ENCODE measurements around the gene MINDY3.

DNA sequence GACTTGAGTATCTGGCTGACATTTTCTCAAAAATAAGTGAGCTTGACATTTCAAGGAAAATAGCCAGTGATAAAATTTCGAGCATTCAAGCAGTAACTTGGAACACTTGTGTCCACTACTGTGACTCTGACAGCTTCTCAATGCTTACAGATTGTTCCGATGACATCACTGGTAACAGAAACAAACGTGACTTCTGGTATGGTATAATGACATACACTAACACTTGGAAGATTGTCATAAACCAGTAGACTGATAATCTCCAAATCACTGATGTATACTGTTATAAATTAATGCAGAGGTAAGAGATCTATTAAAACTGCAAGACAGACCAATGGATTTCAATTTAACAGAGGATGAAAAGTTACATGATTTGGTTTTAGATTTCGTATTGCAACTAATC lies 6.5 kb downstream of the MINDY3 start:
- TF ChIP-seq, protein P1, sequence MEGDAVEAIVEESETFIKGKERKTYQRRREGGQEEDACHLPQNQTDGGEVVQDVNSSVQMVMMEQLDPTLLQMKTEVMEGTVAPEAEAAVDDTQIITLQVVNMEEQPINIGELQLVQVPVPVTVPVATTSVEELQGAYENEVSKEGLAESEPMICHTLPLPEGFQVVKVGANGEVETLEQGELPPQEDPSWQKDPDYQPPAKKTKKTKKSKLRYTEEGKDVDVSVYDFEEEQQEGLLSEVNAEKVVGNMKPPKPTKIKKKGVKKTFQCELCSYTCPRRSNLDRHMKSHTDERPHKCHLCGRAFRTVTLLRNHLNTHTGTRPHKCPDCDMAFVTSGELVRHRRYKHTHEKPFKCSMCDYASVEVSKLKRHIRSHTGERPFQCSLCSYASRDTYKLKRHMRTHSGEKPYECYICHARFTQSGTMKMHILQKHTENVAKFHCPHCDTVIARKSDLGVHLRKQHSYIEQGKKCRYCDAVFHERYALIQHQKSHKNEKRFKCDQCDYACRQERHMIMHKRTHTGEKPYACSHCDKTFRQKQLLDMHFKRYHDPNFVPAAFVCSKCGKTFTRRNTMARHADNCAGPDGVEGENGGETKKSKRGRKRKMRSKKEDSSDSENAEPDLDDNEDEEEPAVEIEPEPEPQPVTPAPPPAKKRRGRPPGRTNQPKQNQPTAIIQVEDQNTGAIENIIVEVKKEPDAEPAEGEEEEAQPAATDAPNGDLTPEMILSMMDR (IDR thresholded peaks at IDR 0.05; ENCODE audit: borderline replicate concordance, extremely low read depth, low read length, poor library complexity, severe bottlenecking) = no peak
- TF ChIP-seq EZH2 (IDR thresholded peaks at IDR 0.05; ENCODE audit: borderline replicate concordance, low read depth, low read length, severe bottlenecking) = no peak
